WTC11 (cell line): ENCODE results near the gene SELENBP1. TPM values are rescaled to one million over a fixed set of nuclear protein-coding genes. Genes with fewer than 3 reads are reported as not detected.

Experiments used
- ATAC-seq: fragments of 200-7000 bp; cut with Tn5 transposase; 2 replicates; pipeline ENCODE4 v1.10.0; 2021; ENCODE audit warnings: mild to moderate bottlenecking, moderate library complexity
- CTCF ChIA-PET: fragments of 300-600 bp; sonication (Branson Sonifier 250); formaldehyde crosslinking; loops from one replicate; lab custom pipeline; 2021; ENCODE audit warnings: antibody characterized with exemption; lab: Charles Lee
- POLR2A ChIA-PET: fragments of 350-600 bp; sonication (Branson Sonifier 250); formaldehyde crosslinking; loops from one replicate; lab custom pipeline; 2021; ENCODE audit warnings: antibody characterized with exemption; lab: Charles Lee
- DNase-seq: peaks from one replicate; pipeline ENCODE4 v3.0.0; 2021; ENCODE audit warnings: low spot score
- H3K27ac Mint-ChIP-seq: 2 replicates; pipeline ENCODE4 v1.8.0; 2021; ENCODE audit warnings: mixed read lengths
- H3K27me3 Mint-ChIP-seq: 2 replicates; pipeline ENCODE4 v1.8.0; 2021; ENCODE audit warnings: low read depth, mild to moderate bottlenecking, moderate library complexity, mixed read lengths
- H3K36me3 Mint-ChIP-seq: 2 replicates; pipeline ENCODE4 v1.8.0; 2021; ENCODE audit warnings: mixed read lengths
- H3K4me1 Mint-ChIP-seq: 2 replicates; pipeline ENCODE4 v1.8.0; 2022; ENCODE audit warnings: mixed read lengths
- H3K4me3 Mint-ChIP-seq: 2 replicates; pipeline ENCODE4 v1.8.0; 2021; ENCODE audit warnings: mild to moderate bottlenecking, moderate library complexity, mixed read lengths
- H3K9me3 Mint-ChIP-seq: 2 replicates; pipeline ENCODE4 v1.8.0; 2021; ENCODE audit warnings: mixed read lengths
- ATF1 ChIP-seq: sonication (generic); formaldehyde crosslinking; IDR thresholded peaks from 2 replicates; pipeline ENCODE4 v1.8.1; 2023; ENCODE audit warnings: mild to moderate bottlenecking, moderate library complexity, missing genetic modification reagents
- ATF3 ChIP-seq: sonication (generic); formaldehyde crosslinking; conservative IDR thresholded peaks from 2 replicates; pipeline ENCODE4 v1.8.1; 2022; ENCODE audit warnings: mild to moderate bottlenecking, missing genetic modification reagents
- ATF6 ChIP-seq: sonication (generic); formaldehyde crosslinking; IDR thresholded peaks from 2 replicates; pipeline ENCODE4 v1.8.1; 2023; ENCODE audit warnings: mild to moderate bottlenecking, missing genetic modification reagents
- ESRRA ChIP-seq: sonication (generic); formaldehyde crosslinking; IDR thresholded peaks from 2 replicates; pipeline ENCODE4 v1.8.1; 2022; ENCODE audit warnings: mild to moderate bottlenecking, missing genetic modification reagents, borderline replicate concordance
- FOXK1 ChIP-seq: sonication (generic); formaldehyde crosslinking; IDR thresholded peaks from 2 replicates; pipeline ENCODE4 v1.8.0; 2022; ENCODE audit warnings: mild to moderate bottlenecking, moderate library complexity, missing genetic modification reagents
- FOXP1 ChIP-seq: sonication (generic); formaldehyde crosslinking; IDR thresholded peaks from 2 replicates; pipeline ENCODE4 v1.8.0; 2022; ENCODE audit warnings: missing genetic modification reagents, mild to moderate bottlenecking, moderate library complexity, borderline replicate concordance
- HMGXB4 ChIP-seq: sonication (generic); formaldehyde crosslinking; IDR thresholded peaks from 2 replicates; pipeline ENCODE4 v1.8.1; 2023; ENCODE audit warnings: mild to moderate bottlenecking, moderate library complexity, missing genetic modification reagents
- IRF2 ChIP-seq: sonication (generic); formaldehyde crosslinking; IDR thresholded peaks from 2 replicates; pipeline ENCODE4 v1.8.0; 2022; ENCODE audit warnings: low read depth, missing genetic modification reagents, borderline replicate concordance
- KAT7 ChIP-seq: sonication (generic); formaldehyde crosslinking; IDR thresholded peaks from 2 replicates; pipeline ENCODE4 v1.8.1; 2023; ENCODE audit warnings: missing genetic modification reagents, mild to moderate bottlenecking, borderline replicate concordance
- MXD4 ChIP-seq: fragments of 250-450 bp; sonication (Bioruptor Pico); IDR thresholded peaks from 2 replicates; pipeline ENCODE4 v1.8.0; 2021; ENCODE audit warnings: mild to moderate bottlenecking, moderate library complexity, borderline replicate concordance
- NFE2L1 ChIP-seq: sonication (generic); formaldehyde crosslinking; IDR thresholded peaks from 2 replicates; pipeline ENCODE4 v1.8.1; 2023; ENCODE audit warnings: missing genetic modification reagents
- NR3C1 ChIP-seq: sonication (generic); formaldehyde crosslinking; conservative IDR thresholded peaks from 2 replicates; pipeline ENCODE4 v1.8.1; 2023; ENCODE audit warnings: low read depth, mild to moderate bottlenecking, missing genetic modification reagents
- PRRX2 ChIP-seq: fragments of 250-450 bp; sonication (Bioruptor Pico); IDR thresholded peaks from 2 replicates; pipeline ENCODE4 v1.8.0; 2021; ENCODE audit warnings: mild to moderate bottlenecking
- RELA ChIP-seq: sonication (generic); formaldehyde crosslinking; IDR thresholded peaks from 2 replicates; pipeline ENCODE4 v1.8.1; 2022; ENCODE audit warnings: missing genetic modification reagents, mild to moderate bottlenecking, borderline replicate concordance
- RORB ChIP-seq: fragments of 250-450 bp; sonication (Bioruptor Pico); IDR thresholded peaks from 2 replicates; pipeline ENCODE4 v1.9.0; 2021; ENCODE audit warnings: mild to moderate bottlenecking
- SMAD3 ChIP-seq: sonication (generic); formaldehyde crosslinking; IDR thresholded peaks from 2 replicates; pipeline ENCODE4 v1.8.0; 2022; ENCODE audit warnings: missing genetic modification reagents, mild to moderate bottlenecking, borderline replicate concordance
- SMAD4 ChIP-seq: sonication (generic); formaldehyde crosslinking; IDR thresholded peaks from 2 replicates; pipeline ENCODE4 v1.8.0; 2022; ENCODE audit warnings: mild to moderate bottlenecking, missing genetic modification reagents
- SP1 ChIP-seq: sonication (generic); formaldehyde crosslinking; conservative IDR thresholded peaks from 2 replicates; pipeline ENCODE4 v1.8.1; 2022; ENCODE audit warnings: missing genetic modification reagents
- ZNF121 ChIP-seq: sonication (generic); formaldehyde crosslinking; IDR thresholded peaks from 2 replicates; pipeline ENCODE4 v1.8.0; 2023; ENCODE audit warnings: missing genetic modification reagents
- ZNF232 ChIP-seq: sonication (generic); formaldehyde crosslinking; IDR thresholded peaks from 2 replicates; pipeline ENCODE4 v1.8.0; 2022; ENCODE audit warnings: mild to moderate bottlenecking, missing genetic modification reagents
- ZNF416 ChIP-seq: fragments of 250-450 bp; sonication (Bioruptor Pico); IDR thresholded peaks from 2 replicates; pipeline ENCODE4 v1.9.0; 2021; ENCODE audit warnings: mild to moderate bottlenecking, inconsistent platforms
- ZNF423 ChIP-seq: fragments of 250-450 bp; sonication (Bioruptor Pico); IDR thresholded peaks from 2 replicates; pipeline ENCODE4 v2.1.2; 2022; ENCODE audit warnings: mild to moderate bottlenecking, moderate library complexity
- ZNF671 ChIP-seq: fragments of 250-450 bp; sonication (Bioruptor Pico); IDR thresholded peaks from 2 replicates; pipeline ENCODE4 v1.8.0; 2021; ENCODE audit warnings: mild to moderate bottlenecking
- total RNA-seq: library from RNA; stranded (reverse); gene quantifications from 3 replicates; pipeline ENCODE4 v1.2.3, GENCODE V29; 2021
- TF ChIP-seq, protein P1 (sequence below): sonication (generic); formaldehyde crosslinking; IDR thresholded peaks from 2 replicates; pipeline ENCODE4 v1.8.1; 2023; ENCODE audit warnings: mild to moderate bottlenecking, missing genetic modification reagents, moderate library complexity
- TF ChIP-seq, protein P2 (sequence below): fragments of 250-450 bp; sonication (Bioruptor Pico); IDR thresholded peaks from 2 replicates; pipeline ENCODE4 v1.9.0; 2021; ENCODE audit warnings: moderate library complexity, mild to moderate bottlenecking, inconsistent platforms, borderline replicate concordance

The SELENBP1 gene
- total RNA-seq, 1 experiment from 2014 or later: 17.9 TPM

- peaks cover 11% of the 10 kb centered on the region for H3K4me1 Mint-ChIP-seq
- DNase-seq: no peak
- POLR2A ChIA-PET: no interaction called here
- H3K9me3 Mint-ChIP-seq: no peaks in the 10 kb centered on the region
- no peak for ATAC-seq
- no peaks in the 10 kb centered on the region for H3K27me3 Mint-ChIP-seq
- TF ChIP-seq ZNF232 (CRISPR knock-in tag) (no peak), ZNF416 (no peak), ESRRA (CRISPR knock-in tag) (no peak), RELA (CRISPR knock-in tag) (no peak), SMAD3 (CRISPR knock-in tag) (no peak), RORB (no peak), KAT7 (no peak), ATF6 (CRISPR knock-in tag) (no peak), HMGXB4 (no peak)
- TF ChIP-seq, all 79 proteins: peak for 0
- CTCF ChIA-PET: interaction anchor here (0.5 to 2.0 kb wide), 3 partner anchors 32 to 185 kb away, joined by 3 to 6 read pairs (median 4); no protein-coding TSS in a partner anchor
- H3K36me3 Mint-ChIP-seq: peaks cover 50% of the 10 kb centered on the region
- peak overlapping the region; percentile 70 for H3K27ac Mint-ChIP-seq
- no peak overlapping the region for H3K4me3 Mint-ChIP-seq
These were observed 29.4 kb upstream of the SELENBP1 start for GRCh38 chr1:151401860-151402259.

- H3K4me3 Mint-ChIP-seq: peak overlapping the region; percentile 97
- no peak for TF ChIP-seq ATF1
- TF ChIP-seq, all 79 proteins: peak for 0
- no peak for DNase-seq
- H3K36me3 Mint-ChIP-seq: peaks cover 46% of the 10 kb centered on the region
- POLR2A ChIA-PET: no interaction called here
- H3K27me3 Mint-ChIP-seq: no peaks in the 10 kb centered on the region
- no peak for ATAC-seq
- peaks cover 11% of the 10 kb centered on the region for H3K4me1 Mint-ChIP-seq
- H3K9me3 Mint-ChIP-seq: no peaks in the 10 kb centered on the region
- CTCF ChIA-PET: interaction anchor here (0.5 to 2.0 kb wide), 2 partner anchors 28 to 100 kb away, joined by 3 to 6 read pairs; no protein-coding TSS in a partner anchor
- H3K27ac Mint-ChIP-seq: peak overlapping the region; percentile 100
These were observed 28.8 kb upstream of the SELENBP1 start for GRCh38 chr1:151401125-151401788.

GRCh38 chr1:151399324-151400171 is 27.0 kb upstream of the SELENBP1 start, which contains the start of gene PSMB4:
Gene PSMB4, plus strand, starts transcription at chr1:151399573. Its CDS starts 15 bp downstream, at chr1:151399588.
- H3K27me3 Mint-ChIP-seq: peaks cover 1% of the 10 kb centered on the region; the same call in 1 of the 2 replicates
- peaks cover 11% of the 10 kb centered on the region for H3K4me1 Mint-ChIP-seq
- POLR2A ChIA-PET: interaction anchor here (0.5 to 1.6 kb wide), 8 partner anchors 20 to 146 kb away, joined by 3 to 8 read pairs (median 4); partner anchors contain the start of genes PI4KB, SELENBP1 and ZNF687
- peak within 1 kb of the TSS; percentile 97 for H3K4me3 Mint-ChIP-seq
- ATAC-seq (peak; percentile 86), DNase-seq (peak; percentile 69)
- peaks cover 30% of the 10 kb centered on the region for H3K36me3 Mint-ChIP-seq
- peak within 1 kb of the TSS; percentile 100 for H3K27ac Mint-ChIP-seq
- H3K9me3 Mint-ChIP-seq: peaks cover 2% of the 10 kb centered on the region; the same call in 1 of the 2 replicates
- CTCF ChIA-PET: interaction anchor here (1.0 to 2.3 kb wide), 7 partner anchors 12 to 104 kb away, joined by 3 to 23 read pairs (median 4); partner anchors contain the start of gene SELENBP1
- TF ChIP-seq ZNF416 (no peak), ATF3 (CRISPR knock-in tag) (no peak), ATF1 (no peak), MXD4 (CRISPR knock-in tag) (no peak), FOXP1 (CRISPR knock-in tag) (no peak), SP1 (CRISPR knock-in tag) (peak; percentile 31; the same call in 1 of the 2 replicates), PRRX2 (CRISPR knock-in tag) (no peak; the same call in 1 of the 2 replicates), ZNF423 (CRISPR knock-in tag) (peak; percentile 28; the same call in 1 of the 2 replicates), IRF2 (CRISPR knock-in tag) (no peak), FOXK1 (peak; percentile 36; the same call in 1 of the 2 replicates), ZNF121 (CRISPR knock-in tag) (no peak), RORB (no peak), ZNF671 (no peak), NFE2L1 (CRISPR knock-in tag) (no peak), RELA (CRISPR knock-in tag) (no peak), NR3C1 (CRISPR knock-in tag) (no peak), SMAD4 (CRISPR knock-in tag) (no peak)
- TF ChIP-seq, protein P1, sequence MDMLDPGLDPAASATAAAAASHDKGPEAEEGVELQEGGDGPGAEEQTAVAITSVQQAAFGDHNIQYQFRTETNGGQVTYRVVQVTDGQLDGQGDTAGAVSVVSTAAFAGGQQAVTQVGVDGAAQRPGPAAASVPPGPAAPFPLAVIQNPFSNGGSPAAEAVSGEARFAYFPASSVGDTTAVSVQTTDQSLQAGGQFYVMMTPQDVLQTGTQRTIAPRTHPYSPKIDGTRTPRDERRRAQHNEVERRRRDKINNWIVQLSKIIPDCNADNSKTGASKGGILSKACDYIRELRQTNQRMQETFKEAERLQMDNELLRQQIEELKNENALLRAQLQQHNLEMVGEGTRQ (CRISPR knock-in tag): no peak
- TF ChIP-seq, protein P2, sequence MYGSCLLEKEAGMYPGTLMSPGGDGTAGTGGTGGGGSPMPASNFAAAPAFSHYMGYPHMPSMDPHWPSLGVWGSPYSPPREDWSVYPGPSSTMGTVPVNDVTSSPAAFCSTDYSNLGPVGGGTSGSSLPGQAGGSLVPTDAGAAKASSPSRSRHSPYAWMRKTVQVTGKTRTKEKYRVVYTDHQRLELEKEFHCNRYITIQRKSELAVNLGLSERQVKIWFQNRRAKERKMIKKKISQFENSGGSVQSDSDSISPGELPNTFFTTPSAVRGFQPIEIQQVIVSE (CRISPR knock-in tag): no peak
